GM23338 (cell line): ENCODE measurements around the gene BANP. TPM values are rescaled to one million over a fixed set of nuclear protein-coding genes. Genes with fewer than 3 reads are reported as not detected.
A peak's percentile ranks its signal among the peaks of the same experiment; 100 is the strongest.

Source experiments
- ATAC-seq: fragments of 200-7000 bp; cut with Tn5 transposase; 3 replicates; pipeline ENCODE4 v1.9.1; 2020
- DNase-seq: peaks from one replicate; pipeline ENCODE4 v3.0.0-alpha.2; 2015; ENCODE audit warnings: low spot score
- H2AFZ ChIP-seq: fragments of 200-600 bp; sonication (generic); 2 replicates; pipeline ENCODE4 v1.8.0; 2016; ENCODE audit warnings: antibody characterized with exemption, mild to moderate bottlenecking, moderate library complexity
- H3F3A ChIP-seq: fragments of 200-600 bp; sonication (generic); replicated peaks from 2 replicates; pipeline ENCODE4 v1.8.0; 2017; ENCODE audit warnings: antibody characterized with exemption, mixed run types, low read depth
- H3K27ac ChIP-seq: fragments of 200-600 bp; sonication (generic); 2 replicates; pipeline ENCODE4 v1.6.1; 2016; ENCODE audit warnings: low read depth
- H3K27me3 ChIP-seq: fragments of 200-600 bp; sonication (generic); 2 replicates; pipeline ENCODE4 v1.8.0; 2016; ENCODE audit warnings: mild to moderate bottlenecking, mixed run types, moderate library complexity; ENCODE audit not compliant: insufficient read depth
- H3K36me3 ChIP-seq: fragments of 200-600 bp; sonication (generic); 2 replicates; pipeline ENCODE4 v1.8.0; 2016; ENCODE audit warnings: mild to moderate bottlenecking; ENCODE audit not compliant: insufficient read depth
- H3K4me1 ChIP-seq: fragments of 200-600 bp; sonication (generic); 2 replicates; pipeline ENCODE4 v1.8.0; 2016; ENCODE audit warnings: mild to moderate bottlenecking, moderate library complexity; ENCODE audit not compliant: insufficient read depth
- H3K4me2 ChIP-seq: fragments of 200-600 bp; sonication (generic); 2 replicates; pipeline ENCODE4 v1.7.1; 2017; ENCODE audit warnings: mixed run types
- H3K4me3 ChIP-seq: fragments of 200-600 bp; sonication (generic); 2 replicates; pipeline ENCODE4 v1.6.1; 2016; ENCODE audit warnings: mixed run types
- H3K79me2 ChIP-seq: fragments of 200-600 bp; sonication (generic); replicated peaks from 2 replicates; pipeline ENCODE4 v1.8.0; 2017; ENCODE audit warnings: mild to moderate bottlenecking; ENCODE audit not compliant: insufficient read depth
- H3K9me2 ChIP-seq: fragments of 200-600 bp; sonication (generic); 2 replicates; pipeline ENCODE4 v1.8.0; 2017; ENCODE audit not compliant: insufficient read depth
- H4K20me1 ChIP-seq: fragments of 200-600 bp; sonication (generic); replicated peaks from 2 replicates; pipeline ENCODE4 v1.8.0; 2017; ENCODE audit warnings: mild to moderate bottlenecking; ENCODE audit not compliant: insufficient read depth
- H3K27ac Mint-ChIP-seq: 2 replicates; pipeline ENCODE4 v1.8.0; 2020; ENCODE audit warnings: inconsistent platforms, mild to moderate bottlenecking, moderate library complexity, mixed read lengths
- H3K27me3 Mint-ChIP-seq: 3 replicates; pipeline ENCODE4 v1.8.0; 2022; ENCODE audit warnings: low read depth, mild to moderate bottlenecking, moderate library complexity, mixed read lengths, inconsistent platforms; ENCODE audit not compliant: insufficient read depth, poor library complexity
- H3K36me3 Mint-ChIP-seq: 3 replicates; pipeline ENCODE4 v1.8.0; 2021; ENCODE audit warnings: low read depth, mild to moderate bottlenecking, inconsistent platforms, moderate library complexity, mixed read lengths
- H3K4me1 Mint-ChIP-seq: 3 replicates; pipeline ENCODE4 v1.8.0; 2020; ENCODE audit warnings: mild to moderate bottlenecking, inconsistent platforms, mixed read lengths
- H3K4me3 Mint-ChIP-seq: 3 replicates; pipeline ENCODE4 v1.8.0; 2021; ENCODE audit warnings: moderate library complexity, mild to moderate bottlenecking, inconsistent platforms, mixed read lengths
- H3K9me3 Mint-ChIP-seq: 3 replicates; pipeline ENCODE4 v1.8.0; 2020; ENCODE audit warnings: moderate library complexity, mild to moderate bottlenecking, inconsistent platforms, mixed read lengths
- CREB1 ChIP-seq: fragments of 250-450 bp; sonication (Bioruptor Pico); IDR thresholded peaks from 2 replicates; pipeline ENCODE4 v1.5.0; 2020; ENCODE audit warnings: low read depth, mild to moderate bottlenecking, moderate library complexity
- EZH2 ChIP-seq: fragments of 200-600 bp; sonication (generic); IDR thresholded peaks from one replicate; pipeline ENCODE4 v1.8.0; 2017; ENCODE audit warnings: antibody characterized with exemption, mild to moderate bottlenecking, low read depth; ENCODE audit not compliant: unreplicated experiment
- EZH2phosphoT487 ChIP-seq: fragments of 200-600 bp; sonication (generic); IDR thresholded peaks from one replicate; pipeline ENCODE4 v1.8.1; 2018; ENCODE audit warnings: antibody characterized with exemption; ENCODE audit not compliant: unreplicated experiment
- STAT1 ChIP-seq: IDR thresholded peaks from one replicate; pipeline ENCODE4 v1.6.1; 2016; ENCODE audit warnings: antibody characterized with exemption; ENCODE audit not compliant: unreplicated experiment
- ZNF331 ChIP-seq: fragments of 250-450 bp; sonication (Bioruptor Pico); IDR thresholded peaks from 2 replicates; pipeline ENCODE4 v1.5.0; 2020; ENCODE audit warnings: low read depth, mild to moderate bottlenecking, moderate library complexity
- polyA plus RNA-seq: library from polyadenylated mRNA; unstranded; fragments of >200 nt; fragmentation: Nextera tagmentation; extraction: Ambion mirVana; gene quantifications from 2 replicates; pipeline ENCODE4 v1.2.1, GENCODE V29; 2016
- total RNA-seq: library from RNA; depleted of rRNA; stranded (reverse); fragments of >200 nt; shearing (Covaris generic); gene quantifications from 2 replicates; pipeline ENCODE4 v1.2.3, GENCODE V29; 2014
- TF ChIP-seq, protein P1 (sequence below), 2 experiments: fragments of 200-600 bp in 1 of 2; sonication (generic) in 1 of 2; conservative IDR thresholded peaks; 2 replicates each; pipeline versions ENCODE4 v1.5.1 to v1.6.1; 2016 to 2017; ENCODE audit warnings: antibody characterized with exemption in 2 of 2, low read depth in 2 of 2, mild to moderate bottlenecking in 2 of 2, moderate library complexity in 1 of 2
- TF ChIP-seq, protein P2 (sequence below): IDR thresholded peaks from 2 replicates; pipeline ENCODE4 v1.6.1; 2016; ENCODE audit warnings: antibody characterized with exemption
- TF ChIP-seq, protein P3 (sequence below): fragments of 250-450 bp; sonication (Bioruptor Pico); IDR thresholded peaks from 2 replicates; pipeline ENCODE4 v1.5.0; 2020; ENCODE audit warnings: mild to moderate bottlenecking, moderate library complexity

BANP gene
- total and polyA plus RNA-seq, 2 experiments from 2014 or later: 22.3 to 48.0 TPM

DNA sequence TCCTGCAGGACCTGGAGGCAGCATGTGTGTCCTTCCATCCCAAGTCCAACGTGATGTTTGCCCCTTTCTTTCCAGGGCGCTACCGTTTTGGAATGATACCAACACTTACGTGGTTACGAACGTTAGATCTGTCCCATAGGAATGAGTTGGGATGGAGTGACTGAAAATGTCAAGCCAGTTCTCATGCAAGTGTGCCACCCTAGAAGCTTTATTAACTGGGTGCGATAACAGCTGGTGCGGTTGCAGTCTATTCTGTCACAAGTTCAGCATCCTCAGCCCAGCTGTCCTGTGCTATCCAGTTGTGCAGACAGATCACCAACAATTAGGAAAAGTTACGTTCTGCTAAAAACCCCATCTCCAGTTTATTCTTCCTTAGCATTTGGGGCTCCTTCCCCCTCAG is 52.5 kb downstream of the BANP start (continued):
- TF ChIP-seq ZNF331 (CRISPR knock-in tag): no peak
- TF ChIP-seq, protein P1, sequence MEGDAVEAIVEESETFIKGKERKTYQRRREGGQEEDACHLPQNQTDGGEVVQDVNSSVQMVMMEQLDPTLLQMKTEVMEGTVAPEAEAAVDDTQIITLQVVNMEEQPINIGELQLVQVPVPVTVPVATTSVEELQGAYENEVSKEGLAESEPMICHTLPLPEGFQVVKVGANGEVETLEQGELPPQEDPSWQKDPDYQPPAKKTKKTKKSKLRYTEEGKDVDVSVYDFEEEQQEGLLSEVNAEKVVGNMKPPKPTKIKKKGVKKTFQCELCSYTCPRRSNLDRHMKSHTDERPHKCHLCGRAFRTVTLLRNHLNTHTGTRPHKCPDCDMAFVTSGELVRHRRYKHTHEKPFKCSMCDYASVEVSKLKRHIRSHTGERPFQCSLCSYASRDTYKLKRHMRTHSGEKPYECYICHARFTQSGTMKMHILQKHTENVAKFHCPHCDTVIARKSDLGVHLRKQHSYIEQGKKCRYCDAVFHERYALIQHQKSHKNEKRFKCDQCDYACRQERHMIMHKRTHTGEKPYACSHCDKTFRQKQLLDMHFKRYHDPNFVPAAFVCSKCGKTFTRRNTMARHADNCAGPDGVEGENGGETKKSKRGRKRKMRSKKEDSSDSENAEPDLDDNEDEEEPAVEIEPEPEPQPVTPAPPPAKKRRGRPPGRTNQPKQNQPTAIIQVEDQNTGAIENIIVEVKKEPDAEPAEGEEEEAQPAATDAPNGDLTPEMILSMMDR (conservative IDR thresholded peaks at IDR 0.05; ENCODE audit: low read depth in 2 of 2): no peak
- TF ChIP-seq EZH2phosphoT487: no peak
- no peak for TF ChIP-seq EZH2

DNA sequence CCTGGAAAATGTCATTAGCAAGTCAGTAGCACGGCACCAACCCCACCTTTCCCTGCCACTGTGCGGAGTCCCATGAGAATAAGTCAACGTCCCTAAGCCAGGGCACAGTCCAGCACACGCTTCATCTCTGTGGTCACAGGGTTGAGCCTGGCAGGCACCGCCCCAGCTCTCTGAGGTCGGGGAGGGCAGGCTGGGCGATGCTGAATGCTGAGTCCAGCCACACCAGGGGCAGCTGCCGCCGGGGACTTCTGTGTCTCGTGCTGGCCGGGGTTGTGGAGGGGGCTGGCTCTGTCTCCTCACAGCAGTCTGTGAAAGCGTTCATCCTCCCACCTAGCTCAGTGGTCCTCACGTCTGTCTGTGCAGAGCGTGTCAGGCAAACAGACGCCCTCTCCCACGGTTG is 53.2 kb downstream of the BANP start:
- Histone ChIP-seq H3K4me1 (peaks cover 4% of the 10 kb centered on the region; the same call in 1 of the 2 replicates), H3K4me3 (no peak overlapping the region), H3K36me3 (peaks cover 8% of the 10 kb centered on the region; the same call in 1 of the 2 replicates), H3K27ac (no peak overlapping the region), H3K27me3 (no peaks in the 10 kb centered on the region), H3K79me2 (peaks cover 23% of the 10 kb centered on the region), H3K4me2 (no peak overlapping the region), H4K20me1 (no peaks in the 10 kb centered on the region; the same call in 1 of the 2 replicates), H3F3A (peaks cover 10% of the 10 kb centered on the region; the same call in 1 of the 2 replicates), H3K9me2 (no peaks in the 10 kb centered on the region), H2AFZ (no peak overlapping the region)
- Mint-ChIP-seq H3K27me3 (peaks cover 1% of the 10 kb centered on the region), H3K9me3 (peaks cover 7% of the 10 kb centered on the region), H3K27ac (no peak overlapping the region), H3K4me3 (no peak overlapping the region), H3K4me1 (peaks cover 14% of the 10 kb centered on the region), H3K36me3 (peaks cover 47% of the 10 kb centered on the region)
- no peak for DNase-seq
- TF ChIP-seq, protein P2, sequence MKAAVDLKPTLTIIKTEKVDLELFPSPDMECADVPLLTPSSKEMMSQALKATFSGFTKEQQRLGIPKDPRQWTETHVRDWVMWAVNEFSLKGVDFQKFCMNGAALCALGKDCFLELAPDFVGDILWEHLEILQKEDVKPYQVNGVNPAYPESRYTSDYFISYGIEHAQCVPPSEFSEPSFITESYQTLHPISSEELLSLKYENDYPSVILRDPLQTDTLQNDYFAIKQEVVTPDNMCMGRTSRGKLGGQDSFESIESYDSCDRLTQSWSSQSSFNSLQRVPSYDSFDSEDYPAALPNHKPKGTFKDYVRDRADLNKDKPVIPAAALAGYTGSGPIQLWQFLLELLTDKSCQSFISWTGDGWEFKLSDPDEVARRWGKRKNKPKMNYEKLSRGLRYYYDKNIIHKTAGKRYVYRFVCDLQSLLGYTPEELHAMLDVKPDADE: no peak
- TF ChIP-seq, protein P1 (conservative IDR thresholded peaks at IDR 0.05; ENCODE audit: low read depth in 2 of 2): no peak
- no peak for ATAC-seq

DNA sequence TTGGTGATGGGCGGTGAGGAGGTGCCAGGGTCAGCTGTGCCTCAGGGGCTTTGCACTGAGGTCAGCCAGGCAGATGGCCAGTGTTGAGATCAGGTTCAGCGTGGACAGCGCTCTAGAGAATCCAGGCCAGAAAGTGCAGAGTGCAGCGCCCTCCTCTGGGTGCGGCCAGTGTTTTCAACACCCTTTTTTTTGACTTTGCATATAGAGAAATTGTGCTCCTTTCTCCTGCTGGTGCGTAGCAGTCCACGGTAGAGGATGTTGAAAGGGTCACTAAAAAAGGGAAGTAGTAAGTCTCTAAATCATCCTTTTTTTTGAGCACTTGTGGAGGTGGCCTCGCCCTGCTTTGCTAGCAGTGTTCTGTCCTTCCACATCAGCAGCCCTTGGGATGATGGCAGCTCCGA is 53.9 kb downstream of the BANP start:
- ATAC-seq: peak; percentile 71
- TF ChIP-seq EZH2 (no peak), ZNF331 (CRISPR knock-in tag) (no peak), STAT1 (no peak), CREB1 (CRISPR knock-in tag) (no peak)
- TF ChIP-seq, protein P3, sequence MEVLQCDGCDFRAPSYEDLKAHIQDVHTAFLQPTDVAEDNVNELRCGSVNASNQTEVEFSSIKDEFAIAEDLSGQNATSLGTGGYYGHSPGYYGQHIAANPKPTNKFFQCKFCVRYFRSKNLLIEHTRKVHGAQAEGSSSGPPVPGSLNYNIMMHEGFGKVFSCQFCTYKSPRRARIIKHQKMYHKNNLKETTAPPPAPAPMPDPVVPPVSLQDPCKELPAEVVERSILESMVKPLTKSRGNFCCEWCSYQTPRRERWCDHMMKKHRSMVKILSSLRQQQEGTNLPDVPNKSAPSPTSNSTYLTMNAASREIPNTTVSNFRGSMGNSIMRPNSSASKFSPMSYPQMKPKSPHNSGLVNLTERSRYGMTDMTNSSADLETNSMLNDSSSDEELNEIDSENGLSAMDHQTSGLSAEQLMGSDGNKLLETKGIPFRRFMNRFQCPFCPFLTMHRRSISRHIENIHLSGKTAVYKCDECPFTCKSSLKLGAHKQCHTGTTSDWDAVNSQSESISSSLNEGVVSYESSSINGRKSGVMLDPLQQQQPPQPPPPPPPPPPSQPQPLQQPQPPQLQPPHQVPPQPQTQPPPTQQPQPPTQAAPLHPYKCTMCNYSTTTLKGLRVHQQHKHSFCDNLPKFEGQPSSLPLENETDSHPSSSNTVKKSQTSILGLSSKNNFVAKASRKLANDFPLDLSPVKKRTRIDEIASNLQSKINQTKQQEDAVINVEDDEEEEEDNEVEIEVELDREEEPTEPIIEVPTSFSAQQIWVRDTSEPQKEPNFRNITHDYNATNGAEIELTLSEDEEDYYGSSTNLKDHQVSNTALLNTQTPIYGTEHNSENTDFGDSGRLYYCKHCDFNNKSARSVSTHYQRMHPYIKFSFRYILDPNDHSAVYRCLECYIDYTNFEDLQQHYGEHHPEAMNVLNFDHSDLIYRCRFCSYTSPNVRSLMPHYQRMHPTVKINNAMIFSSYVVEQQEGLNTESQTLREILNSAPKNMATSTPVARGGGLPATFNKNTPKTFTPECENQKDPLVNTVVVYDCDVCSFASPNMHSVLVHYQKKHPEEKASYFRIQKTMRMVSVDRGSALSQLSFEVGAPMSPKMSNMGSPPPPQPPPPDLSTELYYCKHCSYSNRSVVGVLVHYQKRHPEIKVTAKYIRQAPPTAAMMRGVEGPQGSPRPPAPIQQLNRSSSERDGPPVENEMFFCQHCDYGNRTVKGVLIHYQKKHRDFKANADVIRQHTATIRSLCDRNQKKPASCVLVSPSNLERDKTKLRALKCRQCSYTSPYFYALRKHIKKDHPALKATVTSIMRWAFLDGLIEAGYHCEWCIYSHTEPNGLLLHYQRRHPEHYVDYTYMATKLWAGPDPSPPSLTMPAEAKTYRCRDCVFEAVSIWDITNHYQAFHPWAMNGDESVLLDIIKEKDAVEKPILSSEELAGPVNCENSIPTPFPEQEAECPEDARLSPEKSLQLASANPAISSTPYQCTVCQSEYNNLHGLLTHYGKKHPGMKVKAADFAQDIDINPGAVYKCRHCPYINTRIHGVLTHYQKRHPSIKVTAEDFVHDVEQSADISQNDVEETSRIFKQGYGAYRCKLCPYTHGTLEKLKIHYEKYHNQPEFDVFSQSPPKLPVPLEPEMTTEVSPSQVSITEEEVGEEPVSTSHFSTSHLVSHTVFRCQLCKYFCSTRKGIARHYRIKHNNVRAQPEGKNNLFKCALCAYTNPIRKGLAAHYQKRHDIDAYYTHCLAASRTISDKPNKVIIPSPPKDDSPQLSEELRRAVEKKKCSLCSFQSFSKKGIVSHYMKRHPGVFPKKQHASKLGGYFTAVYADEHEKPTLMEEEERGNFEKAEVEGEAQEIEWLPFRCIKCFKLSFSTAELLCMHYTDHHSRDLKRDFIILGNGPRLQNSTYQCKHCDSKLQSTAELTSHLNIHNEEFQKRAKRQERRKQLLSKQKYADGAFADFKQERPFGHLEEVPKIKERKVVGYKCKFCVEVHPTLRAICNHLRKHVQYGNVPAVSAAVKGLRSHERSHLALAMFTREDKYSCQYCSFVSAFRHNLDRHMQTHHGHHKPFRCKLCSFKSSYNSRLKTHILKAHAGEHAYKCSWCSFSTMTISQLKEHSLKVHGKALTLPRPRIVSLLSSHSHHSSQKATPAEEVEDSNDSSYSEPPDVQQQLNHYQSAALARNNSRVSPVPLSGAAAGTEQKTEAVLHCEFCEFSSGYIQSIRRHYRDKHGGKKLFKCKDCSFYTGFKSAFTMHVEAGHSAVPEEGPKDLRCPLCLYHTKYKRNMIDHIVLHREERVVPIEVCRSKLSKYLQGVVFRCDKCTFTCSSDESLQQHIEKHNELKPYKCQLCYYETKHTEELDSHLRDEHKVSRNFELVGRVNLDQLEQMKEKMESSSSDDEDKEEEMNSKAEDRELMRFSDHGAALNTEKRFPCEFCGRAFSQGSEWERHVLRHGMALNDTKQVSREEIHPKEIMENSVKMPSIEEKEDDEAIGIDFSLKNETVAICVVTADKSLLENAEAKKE (CRISPR knock-in tag): no peak

More for the DNA sequence above, 53.9 kb downstream of the BANP start:
- Histone ChIP-seq H3K4me1 (peaks cover 4% of the 10 kb centered on the region; the same call in 1 of the 2 replicates), H3K4me2 (no peak overlapping the region), H3K79me2 (peaks cover 23% of the 10 kb centered on the region), H3K4me3 (no peak overlapping the region), H3K27me3 (no peaks in the 10 kb centered on the region), H3K27ac (peak overlapping the region; percentile 45; the same call in 1 of the 2 replicates), H3F3A (peaks cover 10% of the 10 kb centered on the region; the same call in 1 of the 2 replicates), H2AFZ (no peak overlapping the region), H4K20me1 (no peaks in the 10 kb centered on the region; the same call in 1 of the 2 replicates), H3K9me2 (no peaks in the 10 kb centered on the region), H3K36me3 (peaks cover 8% of the 10 kb centered on the region; the same call in 1 of the 2 replicates)
- H3K4me3 Mint-ChIP-seq: no peak overlapping the region
- H3K36me3 Mint-ChIP-seq: peaks cover 55% of the 10 kb centered on the region
- peaks cover 1% of the 10 kb centered on the region for H3K27me3 Mint-ChIP-seq
- H3K27ac Mint-ChIP-seq: no peak overlapping the region
- H3K4me1 Mint-ChIP-seq: peaks cover 22% of the 10 kb centered on the region
- peaks cover 15% of the 10 kb centered on the region for H3K9me3 Mint-ChIP-seq
- peak; percentile 76 for DNase-seq
